DND-41 (cell line): ENCODE results near the gene CSRP1.

Experiments used
- CTCF ChIP-seq: IDR thresholded peaks from 2 replicates; pipeline ENCODE4 v1.5.1; 2012; ENCODE audit warnings: borderline replicate concordance, low read length, moderate library complexity, mild to moderate bottlenecking; ENCODE audit not compliant: poor library complexity, severe bottlenecking; ENCODE audit errors: extremely low read depth
- EZH2 ChIP-seq: IDR thresholded peaks from 3 replicates; pipeline ENCODE4 v1.6.1; 2012; ENCODE audit warnings: borderline replicate concordance, low read depth, mild to moderate bottlenecking, moderate library complexity, low read length, inconsistent platforms; ENCODE audit not compliant: severe bottlenecking

GRCh38 chr1:201455098-201455497 is 51.8 kb downstream of the CSRP1 start:
- TF ChIP-seq CTCF (no peak), EZH2 (no peak)
